ENCODE data around the gene ABCC8.

GRCh38 chr11:17517186-17517585 lies 40.5 kb upstream of the ABCC8 start:
- TF ChIP-seq GATA3 (IDR thresholded peaks at IDR 0.05; ENCODE audit: low read depth, low read length): no peak
- no peak for TF ChIP-seq GATA2 (IDR thresholded peaks at IDR 0.05; ENCODE audit: low read depth, low read length)
